GM12878 (cell line): ENCODE data around the gene MYO15A. TPM values are rescaled to one million over a fixed set of nuclear protein-coding genes. Genes with fewer than 3 reads are reported as not detected.

Experiments used
- ATAC-seq: fragments of 200-7000 bp; cut with Tn5 transposase; 3 replicates; pipeline ENCODE4 v1.9.1; 2020; ENCODE audit warnings: mild to moderate bottlenecking, moderate library complexity
- BruUV-seq: library from RNA; stranded (reverse); fragments of 400-500 nt; replicated peaks from 2 replicates; lab custom pipeline; 2021; lab: Mats Ljungman, UMichigan
- CTCF ChIA-PET: fragments of 300-600 bp; sonication (Branson Sonifier 250); formaldehyde crosslinking; extraction: SDS; loops from one replicate; lab custom pipeline; 2021; ENCODE audit warnings: inconsistent platforms; lab: Yijun Ruan, JAX
- POLR2A ChIA-PET: fragments of 350-600 bp; formaldehyde crosslinking; extraction: SDS; loops from one replicate; lab custom pipeline; 2021; ENCODE audit warnings: inconsistent platforms; lab: Charles Lee
- RAD21 ChIA-PET: fragments of 300-600 bp; sonication (Branson Sonifier 250); formaldehyde crosslinking; loops from one replicate; lab custom pipeline; 2023; ENCODE audit warnings: antibody characterized with exemption; ENCODE audit not compliant: unreplicated experiment; lab: Charles Lee
- SMC1A ChIA-PET: fragments of 300-600 bp; sonication (Branson Sonifier 250); formaldehyde crosslinking; loops from one replicate; lab custom pipeline; 2023; ENCODE audit not compliant: unreplicated experiment, uncharacterized antibody; lab: Charles Lee
- DNase-seq: peaks from one replicate; pipeline ENCODE4 v3.0.0-alpha.2; 2011; ENCODE audit warnings: low read depth, low spot score
- FAIRE-seq: peaks from 3 replicates; lab custom pipeline; 2011; peaks lifted over from hg19 to GRCh38; lab: Jason Lieb, UNC
- H2AFZ ChIP-seq: 2 replicates; pipeline ENCODE4 v1.6.0; 2011; ENCODE audit warnings: low read depth, low read length, control low read depth; ENCODE audit not compliant: control insufficient read depth
- H3K27ac ChIP-seq: 2 replicates; pipeline ENCODE4 v1.5.1; 2011; ENCODE audit warnings: control low read depth; ENCODE audit not compliant: control insufficient read depth, insufficient read depth
- H3K27me3 ChIP-seq, 2 experiments: replicated peaks in 1 of 2; 2 replicates each; pipeline versions ENCODE4 v1.6.0 to v1.6.1; 2011; ENCODE audit warnings: low read length in 1 of 2; ENCODE audit not compliant: control insufficient read depth in 2 of 2, insufficient read depth in 2 of 2
- H3K36me3 ChIP-seq, 2 experiments: 2 replicates each; pipeline ENCODE4 v1.5.1; 2011; ENCODE audit warnings: low read length in 1 of 2; ENCODE audit not compliant: control insufficient read depth in 2 of 2, insufficient read depth in 2 of 2
- H3K4me1 ChIP-seq: 2 replicates; pipeline ENCODE4 v1.6.1; 2011; ENCODE audit warnings: mild to moderate bottlenecking, low read length, moderate library complexity, mixed read lengths; ENCODE audit not compliant: control insufficient read depth, insufficient read depth
- H3K4me2 ChIP-seq: 2 replicates; pipeline ENCODE4 v1.6.0; 2011; ENCODE audit warnings: control low read depth; ENCODE audit not compliant: control insufficient read depth, insufficient read depth
- H3K4me3 ChIP-seq: fragments of 200-600 bp; sonication (generic); 2 replicates; pipeline ENCODE4 v1.5.1; 2016
- H3K79me2 ChIP-seq: 2 replicates; pipeline ENCODE4 v1.6.0; 2011; ENCODE audit warnings: low read length; ENCODE audit not compliant: control insufficient read depth, insufficient read depth
- H3K9ac ChIP-seq: 2 replicates; pipeline ENCODE4 v1.8.0; 2011; ENCODE audit warnings: low read length, control low read depth, mixed read lengths; ENCODE audit not compliant: control insufficient read depth, insufficient read depth
- H3K9me3 ChIP-seq: replicated peaks from 3 replicates; pipeline ENCODE4 v1.5.1; 2011; ENCODE audit warnings: mild to moderate bottlenecking, low read length; ENCODE audit not compliant: control insufficient read depth, insufficient read depth
- H4K20me1 ChIP-seq: 2 replicates; pipeline ENCODE4 v1.6.0; 2011; ENCODE audit not compliant: control insufficient read depth, insufficient read depth
- BACH1 ChIP-seq: fragments of 450-650 bp; IDR thresholded peaks from 2 replicates; pipeline ENCODE4 v1.6.1; 2017; ENCODE audit warnings: mild to moderate bottlenecking, borderline replicate concordance
- EP300 ChIP-seq, 2 experiments: fragments of 150-350 bp in 1 of 2; IDR thresholded peaks; 2 replicates each; pipeline ENCODE4 v1.6.1; 2011 to 2012; ENCODE audit warnings: low read depth in 2 of 2, low read length in 2 of 2, borderline replicate concordance in 1 of 2, improper control_type of control experiment in 1 of 2, inconsistent platforms in 1 of 2; ENCODE audit not compliant: control insufficient read depth in 1 of 2
- MYB ChIP-seq: fragments of 150-350 bp; IDR thresholded peaks from 2 replicates; pipeline ENCODE4 v1.6.1; 2014; ENCODE audit warnings: mild to moderate bottlenecking, low read depth, low read length, borderline replicate concordance
- NFIC ChIP-seq: IDR thresholded peaks from 2 replicates; pipeline ENCODE4 v1.6.1; 2012; ENCODE audit warnings: low read depth, mild to moderate bottlenecking, inconsistent platforms, low read length, moderate library complexity
- SIN3A ChIP-seq: IDR thresholded peaks from 2 replicates; pipeline ENCODE4 v1.6.1; 2012; ENCODE audit warnings: low read depth, low read length, improper control_type of control experiment
- WGBS: methylation state at CpG from one replicate; pipeline ENCODE4 v1.1.6; 2016; ENCODE audit warnings: low lambda C conversion rate; ENCODE audit not compliant: insufficient replicate concordance, insufficient coverage; ENCODE audit errors: missing lambda C conversion rate; 5-methylcytosine and 5-hydroxymethylcytosine counted together
- in situ Hi-C: fragments of 300-500 bp; cut with MboI; formaldehyde crosslinking; loops from 9 replicates; pipeline ENCODE4 v1.14.3; 2018; ENCODE audit warnings: mixed read lengths
- intact Hi-C: fragments of 100-400 bp; cut with micrococcal nuclease; formaldehyde crosslinking; loops from one replicate; pipeline ENCODE4 v1.14.2; 2022; ENCODE audit not compliant: unreplicated experiment
- polyA plus RNA-seq, 11 experiments: library from polyadenylated mRNA; depleted of rRNA in 4 of 11; unstranded in 6 of 11; stranded (reverse) in 5 of 11; fragments of >200 nt; fragmentation: Nextera tagmentation in 4 of 11; fragmentation: Illumina TruSeq in 1 of 11; extraction: Ambion mirVana in 4 of 11; extraction: Trizol in 1 of 11; gene quantifications; 1 replicate in 1 of 11; 2 replicates in 10 of 11; pipeline versions ENCODE4 v1.2.1 to v1.2.3, GENCODE V29; 2011 to 2016; ENCODE audit warnings: inconsistent platforms in 2 of 11, missing spikeins in 2 of 11, low read depth in 1 of 11
- total RNA-seq, 4 experiments: library from RNA; depleted of rRNA in 3 of 4; stranded (reverse); fragments of >200 nt in 3 of 4; fragmentation: Illumina TruSeq in 1 of 4; extraction: Trizol in 1 of 4; gene quantifications; 2 replicates each; pipeline versions ENCODE4 v1.2.1 to v1.2.3, GENCODE V29; 2013 to 2021
- TF ChIP-seq, protein P1 (sequence below): IDR thresholded peaks from 2 replicates; pipeline ENCODE4 v1.6.1; 2011; ENCODE audit warnings: low read depth, low read length, improper control_type of control experiment, borderline replicate concordance
- TF ChIP-seq, protein P2 (sequence below): fragments of 450-650 bp; conservative IDR thresholded peaks from 2 replicates; pipeline ENCODE4 v1.6.1; 2017; ENCODE audit warnings: mild to moderate bottlenecking, moderate library complexity
- TF ChIP-seq, protein P3 (sequence below): fragments of 450-650 bp; IDR thresholded peaks from 2 replicates; pipeline ENCODE4 v1.6.1; 2017; ENCODE audit warnings: low read depth, mild to moderate bottlenecking, moderate library complexity
- TF ChIP-seq, protein P4 (sequence below): fragments of 450-650 bp; IDR thresholded peaks from 2 replicates; pipeline ENCODE4 v1.6.1; 2018; ENCODE audit warnings: mild to moderate bottlenecking, low read depth, moderate library complexity; ENCODE audit not compliant: partially characterized antibody

Gene MYO15A
- total and polyA plus RNA-seq, 10 of the 15 experiments (the other 5 are each of a cell fraction or from before 2014, with no cell fraction given), result 0.03 to 0.77 (median 0.21) TPM; not detected in 4

DNA sequence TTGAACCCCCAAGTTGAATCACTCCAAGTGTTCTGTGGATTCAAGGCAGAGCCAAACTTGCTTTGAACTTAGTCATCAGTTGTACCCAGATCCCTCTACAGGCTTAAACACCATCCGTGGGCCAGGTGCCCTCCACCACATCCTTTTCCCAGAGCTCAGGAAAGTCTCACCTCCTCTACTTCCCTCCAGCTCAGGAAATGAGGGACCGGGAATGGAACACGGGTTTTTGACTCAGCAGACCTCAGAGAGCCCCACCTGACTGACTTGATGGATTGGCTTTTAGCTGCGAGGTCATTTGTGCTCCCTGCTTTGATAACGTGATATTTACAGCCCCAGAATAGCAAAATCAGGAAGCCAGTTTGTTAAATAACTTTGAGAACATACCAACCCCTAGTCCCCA is 49.3 kb upstream of the MYO15A start:
- RAD21 ChIA-PET, result no interaction called here
- in situ Hi-C loops, result no loop called here

More for the DNA sequence above, 49.3 kb upstream of the MYO15A start:
- DNase-seq, result no peak
- Histone ChIP-seq H3K27me3 (no peaks in the 10 kb centered on the region), H2AFZ (no peak overlapping the region), H3K4me3 (no peak overlapping the region), H3K79me2 (no peaks in the 10 kb centered on the region), H3K36me3 (peaks cover 0 to 11% of the 10 kb centered on the region in 2 experiments; a peak in 3 of 4 replicates), H3K4me1 (no peaks in the 10 kb centered on the region), H3K9me3 (no peaks in the 10 kb centered on the region), H3K9ac (no peak overlapping the region), H3K4me2 (no peak overlapping the region), H3K27ac (no peak overlapping the region), H4K20me1 (no peaks in the 10 kb centered on the region)
- 64% methylated on average over 5 of the region's 5 CpGs for WGBS
- ChIA-PET SMC1A (interaction anchor here (2.0 kb wide), 1 partner anchor 9 kb away, joined by 8 read pairs; no protein-coding TSS in a partner anchor), CTCF (interaction anchor here (1.0 kb wide), 1 partner anchor 12 kb away, joined by 7 read pairs; no protein-coding TSS in a partner anchor), POLR2A (interaction anchor here (0.6 kb wide), 1 partner anchor 325 kb away, joined by 8 read pairs; no protein-coding TSS in a partner anchor)
- BruUV-seq, result no TSS peak
- ATAC-seq, result no peak
- FAIRE-seq, result no peak
- TF ChIP-seq, protein P1, sequence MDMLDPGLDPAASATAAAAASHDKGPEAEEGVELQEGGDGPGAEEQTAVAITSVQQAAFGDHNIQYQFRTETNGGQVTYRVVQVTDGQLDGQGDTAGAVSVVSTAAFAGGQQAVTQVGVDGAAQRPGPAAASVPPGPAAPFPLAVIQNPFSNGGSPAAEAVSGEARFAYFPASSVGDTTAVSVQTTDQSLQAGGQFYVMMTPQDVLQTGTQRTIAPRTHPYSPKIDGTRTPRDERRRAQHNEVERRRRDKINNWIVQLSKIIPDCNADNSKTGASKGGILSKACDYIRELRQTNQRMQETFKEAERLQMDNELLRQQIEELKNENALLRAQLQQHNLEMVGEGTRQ, result no peak
- TF ChIP-seq, protein P2, sequence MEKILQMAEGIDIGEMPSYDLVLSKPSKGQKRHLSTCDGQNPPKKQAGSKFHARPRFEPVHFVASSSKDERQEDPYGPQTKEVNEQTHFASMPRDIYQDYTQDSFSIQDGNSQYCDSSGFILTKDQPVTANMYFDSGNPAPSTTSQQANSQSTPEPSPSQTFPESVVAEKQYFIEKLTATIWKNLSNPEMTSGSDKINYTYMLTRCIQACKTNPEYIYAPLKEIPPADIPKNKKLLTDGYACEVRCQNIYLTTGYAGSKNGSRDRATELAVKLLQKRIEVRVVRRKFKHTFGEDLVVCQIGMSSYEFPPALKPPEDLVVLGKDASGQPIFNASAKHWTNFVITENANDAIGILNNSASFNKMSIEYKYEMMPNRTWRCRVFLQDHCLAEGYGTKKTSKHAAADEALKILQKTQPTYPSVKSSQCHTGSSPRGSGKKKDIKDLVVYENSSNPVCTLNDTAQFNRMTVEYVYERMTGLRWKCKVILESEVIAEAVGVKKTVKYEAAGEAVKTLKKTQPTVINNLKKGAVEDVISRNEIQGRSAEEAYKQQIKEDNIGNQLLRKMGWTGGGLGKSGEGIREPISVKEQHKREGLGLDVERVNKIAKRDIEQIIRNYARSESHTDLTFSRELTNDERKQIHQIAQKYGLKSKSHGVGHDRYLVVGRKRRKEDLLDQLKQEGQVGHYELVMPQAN, result no peak
- TF ChIP-seq MYB (no peak), BACH1 (no peak), SIN3A (no peak), NFIC (no peak), EP300 (IDR thresholded peaks at IDR 0.05; ENCODE audit: borderline replicate concordance in 1 of 2, control insufficient read depth in 1 of 2, low read depth in 2 of 2, low read length in 2 of 2) (no peak)
- TF ChIP-seq, protein P3, sequence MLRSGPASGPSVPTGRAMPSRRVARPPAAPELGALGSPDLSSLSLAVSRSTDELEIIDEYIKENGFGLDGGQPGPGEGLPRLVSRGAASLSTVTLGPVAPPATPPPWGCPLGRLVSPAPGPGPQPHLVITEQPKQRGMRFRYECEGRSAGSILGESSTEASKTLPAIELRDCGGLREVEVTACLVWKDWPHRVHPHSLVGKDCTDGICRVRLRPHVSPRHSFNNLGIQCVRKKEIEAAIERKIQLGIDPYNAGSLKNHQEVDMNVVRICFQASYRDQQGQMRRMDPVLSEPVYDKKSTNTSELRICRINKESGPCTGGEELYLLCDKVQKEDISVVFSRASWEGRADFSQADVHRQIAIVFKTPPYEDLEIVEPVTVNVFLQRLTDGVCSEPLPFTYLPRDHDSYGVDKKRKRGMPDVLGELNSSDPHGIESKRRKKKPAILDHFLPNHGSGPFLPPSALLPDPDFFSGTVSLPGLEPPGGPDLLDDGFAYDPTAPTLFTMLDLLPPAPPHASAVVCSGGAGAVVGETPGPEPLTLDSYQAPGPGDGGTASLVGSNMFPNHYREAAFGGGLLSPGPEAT, result no peak
- TF ChIP-seq, protein P4, sequence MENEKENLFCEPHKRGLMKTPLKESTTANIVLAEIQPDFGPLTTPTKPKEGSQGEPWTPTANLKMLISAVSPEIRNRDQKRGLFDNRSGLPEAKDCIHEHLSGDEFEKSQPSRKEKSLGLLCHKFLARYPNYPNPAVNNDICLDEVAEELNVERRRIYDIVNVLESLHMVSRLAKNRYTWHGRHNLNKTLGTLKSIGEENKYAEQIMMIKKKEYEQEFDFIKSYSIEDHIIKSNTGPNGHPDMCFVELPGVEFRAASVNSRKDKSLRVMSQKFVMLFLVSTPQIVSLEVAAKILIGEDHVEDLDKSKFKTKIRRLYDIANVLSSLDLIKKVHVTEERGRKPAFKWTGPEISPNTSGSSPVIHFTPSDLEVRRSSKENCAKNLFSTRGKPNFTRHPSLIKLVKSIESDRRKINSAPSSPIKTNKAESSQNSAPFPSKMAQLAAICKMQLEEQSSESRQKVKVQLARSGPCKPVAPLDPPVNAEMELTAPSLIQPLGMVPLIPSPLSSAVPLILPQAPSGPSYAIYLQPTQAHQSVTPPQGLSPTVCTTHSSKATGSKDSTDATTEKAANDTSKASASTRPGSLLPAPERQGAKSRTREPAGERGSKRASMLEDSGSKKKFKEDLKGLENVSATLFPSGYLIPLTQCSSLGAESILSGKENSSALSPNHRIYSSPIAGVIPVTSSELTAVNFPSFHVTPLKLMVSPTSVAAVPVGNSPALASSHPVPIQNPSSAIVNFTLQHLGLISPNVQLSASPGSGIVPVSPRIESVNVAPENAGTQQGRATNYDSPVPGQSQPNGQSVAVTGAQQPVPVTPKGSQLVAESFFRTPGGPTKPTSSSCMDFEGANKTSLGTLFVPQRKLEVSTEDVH, result no peak
- intact Hi-C loops, result no loop called here
